ENCODE results near the gene KRT35.

GRCh38 chr17:41462705-41463104 is 18.2 kb downstream of the KRT35 start:
- no peak for TF ChIP-seq POLR2A (IDR thresholded peaks at IDR 0.05)
- TF ChIP-seq, protein P1, sequence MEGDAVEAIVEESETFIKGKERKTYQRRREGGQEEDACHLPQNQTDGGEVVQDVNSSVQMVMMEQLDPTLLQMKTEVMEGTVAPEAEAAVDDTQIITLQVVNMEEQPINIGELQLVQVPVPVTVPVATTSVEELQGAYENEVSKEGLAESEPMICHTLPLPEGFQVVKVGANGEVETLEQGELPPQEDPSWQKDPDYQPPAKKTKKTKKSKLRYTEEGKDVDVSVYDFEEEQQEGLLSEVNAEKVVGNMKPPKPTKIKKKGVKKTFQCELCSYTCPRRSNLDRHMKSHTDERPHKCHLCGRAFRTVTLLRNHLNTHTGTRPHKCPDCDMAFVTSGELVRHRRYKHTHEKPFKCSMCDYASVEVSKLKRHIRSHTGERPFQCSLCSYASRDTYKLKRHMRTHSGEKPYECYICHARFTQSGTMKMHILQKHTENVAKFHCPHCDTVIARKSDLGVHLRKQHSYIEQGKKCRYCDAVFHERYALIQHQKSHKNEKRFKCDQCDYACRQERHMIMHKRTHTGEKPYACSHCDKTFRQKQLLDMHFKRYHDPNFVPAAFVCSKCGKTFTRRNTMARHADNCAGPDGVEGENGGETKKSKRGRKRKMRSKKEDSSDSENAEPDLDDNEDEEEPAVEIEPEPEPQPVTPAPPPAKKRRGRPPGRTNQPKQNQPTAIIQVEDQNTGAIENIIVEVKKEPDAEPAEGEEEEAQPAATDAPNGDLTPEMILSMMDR (IDR thresholded peaks at IDR 0.05), result no peak
